KMS-11 (cell line): ENCODE data around the gene PDE1A.

Experiments
- H2AFZ ChIP-seq: fragments of 200-600 bp; sonication (generic); 2 replicates; pipeline ENCODE4 v1.6.1; 2016; ENCODE audit warnings: antibody characterized with exemption, mixed run types, low read depth
- H3K27ac ChIP-seq: fragments of 200-600 bp; sonication (generic); 2 replicates; pipeline ENCODE4 v1.6.1; 2016; ENCODE audit warnings: mild to moderate bottlenecking, mixed run types
- H3K27me3 ChIP-seq: fragments of 200-600 bp; sonication (generic); 2 replicates; pipeline ENCODE4 v1.6.1; 2017; ENCODE audit warnings: mild to moderate bottlenecking, low read depth, mixed run types, moderate library complexity; ENCODE audit not compliant: insufficient read depth
- H3K36me3 ChIP-seq: fragments of 200-600 bp; sonication (generic); 2 replicates; pipeline ENCODE4 v1.6.1; 2017; ENCODE audit warnings: mild to moderate bottlenecking, mixed run types; ENCODE audit not compliant: insufficient read depth
- H3K4me1 ChIP-seq: fragments of 200-600 bp; sonication (generic); 2 replicates; pipeline ENCODE4 v1.6.1; 2016; ENCODE audit warnings: mild to moderate bottlenecking, low read depth, mixed run types; ENCODE audit not compliant: poor library complexity, severe bottlenecking
- H3K4me2 ChIP-seq: fragments of 200-600 bp; sonication (generic); 2 replicates; pipeline ENCODE4 v1.7.0; 2016; ENCODE audit warnings: mild to moderate bottlenecking, mixed run types
- H3K4me3 ChIP-seq: fragments of 200-600 bp; sonication (generic); IDR thresholded peaks from 2 replicates; pipeline ENCODE4 v1.6.1; 2017; ENCODE audit warnings: low read depth, low read length, mixed read lengths; ENCODE audit not compliant: insufficient read depth
- H3K79me2 ChIP-seq: fragments of 200-600 bp; sonication (generic); 2 replicates; pipeline ENCODE4 v1.6.1; 2016; ENCODE audit warnings: low read depth, mixed run types; ENCODE audit not compliant: insufficient read depth
- H3K9ac ChIP-seq: fragments of 200-600 bp; sonication (generic); 2 replicates; pipeline ENCODE4 v1.6.1; 2016; ENCODE audit warnings: mild to moderate bottlenecking, mixed run types
- H4K20me1 ChIP-seq: fragments of 200-600 bp; sonication (generic); 2 replicates; pipeline ENCODE4 v1.6.1; 2016; ENCODE audit warnings: mild to moderate bottlenecking, mixed run types; ENCODE audit not compliant: insufficient read depth
- CTCF ChIP-seq: fragments of 200-600 bp; sonication (generic); conservative IDR thresholded peaks from 2 replicates; pipeline ENCODE4 v1.6.1; 2017; ENCODE audit warnings: low read depth, mild to moderate bottlenecking, antibody characterized with exemption, low read length, moderate library complexity, mixed read lengths

PDE1A gene

DNA sequence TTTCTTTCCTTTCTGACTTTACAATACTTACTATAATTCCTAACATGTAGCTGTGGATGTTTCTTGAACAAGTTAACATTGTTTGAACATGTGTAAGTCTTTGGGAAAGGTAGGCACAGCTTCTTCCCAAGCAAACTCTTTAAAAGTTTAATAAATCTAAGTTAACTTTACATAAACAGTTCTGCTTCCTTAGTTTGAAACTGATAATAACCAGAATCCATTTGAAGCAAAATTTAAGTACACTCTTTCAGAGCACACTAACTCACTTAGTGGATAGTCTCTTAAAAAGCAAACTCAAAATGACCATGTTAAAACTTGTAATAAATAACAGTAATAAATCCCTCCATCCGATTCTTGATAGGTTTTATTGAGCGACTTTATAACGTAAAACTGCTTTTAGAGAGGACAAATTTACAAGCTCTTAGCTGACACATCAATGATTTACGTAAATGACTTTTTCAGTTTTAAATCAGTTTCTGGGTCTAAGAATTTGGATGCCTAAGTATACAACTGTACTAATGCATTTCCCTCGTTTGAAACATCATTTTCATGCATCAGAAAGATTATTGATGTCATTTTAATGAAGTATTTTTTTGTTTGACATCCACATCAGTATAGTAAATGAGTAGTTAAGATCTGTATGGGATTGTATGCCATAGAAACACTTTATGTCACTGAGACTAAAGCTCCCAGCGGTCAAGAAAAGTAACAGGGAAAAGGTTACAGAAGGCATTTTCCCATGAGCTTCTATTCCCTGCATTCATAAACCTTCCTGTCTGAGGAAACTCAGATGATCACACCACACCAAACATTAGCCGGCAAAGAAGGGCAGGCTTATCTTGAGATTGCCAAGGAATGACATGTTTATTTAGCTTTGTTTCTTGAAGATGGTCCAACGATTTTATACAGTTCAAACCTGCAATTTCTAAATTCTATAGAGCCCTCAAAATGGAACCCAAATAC, 67.5 kb downstream of the PDE1A start:
- H3K4me3 ChIP-seq, result no peak overlapping the region
- no peak overlapping the region for H2AFZ ChIP-seq
- H3K27me3 ChIP-seq, result no peaks in the 10 kb centered on the region
- H3K4me2 ChIP-seq, result no peak overlapping the region
- no peaks in the 10 kb centered on the region for H3K36me3 ChIP-seq
- no peak overlapping the region for H3K27ac ChIP-seq
- no peaks in the 10 kb centered on the region for H3K4me1 ChIP-seq
- H4K20me1 ChIP-seq, result no peaks in the 10 kb centered on the region
- TF ChIP-seq CTCF, result no peak
- H3K9ac ChIP-seq, result no peak overlapping the region
- no peaks in the 10 kb centered on the region for H3K79me2 ChIP-seq

DNA sequence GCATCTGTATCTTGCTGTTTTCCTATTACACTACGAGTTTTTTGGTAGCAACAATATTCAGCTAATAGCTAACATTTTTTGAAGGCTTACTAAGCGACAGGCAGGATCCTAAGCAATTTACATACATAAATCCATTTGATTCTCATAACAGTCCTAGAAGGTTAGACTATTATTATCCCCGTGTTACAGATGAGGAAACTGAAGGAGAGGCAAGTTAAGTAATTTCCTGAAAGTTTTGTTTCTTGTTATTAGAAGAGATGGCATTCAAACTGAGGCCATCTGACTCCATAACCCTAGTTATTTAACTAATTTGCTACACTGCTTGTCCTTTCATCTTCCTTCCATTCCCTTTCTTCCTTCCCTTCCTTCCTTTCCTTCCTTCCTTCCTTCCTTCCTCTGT, 68.2 kb downstream of the PDE1A start:
- Histone ChIP-seq H3K9ac (no peak overlapping the region), H3K4me3 (no peak overlapping the region), H2AFZ (no peak overlapping the region), H3K36me3 (no peaks in the 10 kb centered on the region), H3K4me1 (no peaks in the 10 kb centered on the region), H4K20me1 (no peaks in the 10 kb centered on the region), H3K4me2 (no peak overlapping the region), H3K79me2 (no peaks in the 10 kb centered on the region), H3K27me3 (no peaks in the 10 kb centered on the region), H3K27ac (no peak overlapping the region)
- TF ChIP-seq CTCF, result no peak

DNA sequence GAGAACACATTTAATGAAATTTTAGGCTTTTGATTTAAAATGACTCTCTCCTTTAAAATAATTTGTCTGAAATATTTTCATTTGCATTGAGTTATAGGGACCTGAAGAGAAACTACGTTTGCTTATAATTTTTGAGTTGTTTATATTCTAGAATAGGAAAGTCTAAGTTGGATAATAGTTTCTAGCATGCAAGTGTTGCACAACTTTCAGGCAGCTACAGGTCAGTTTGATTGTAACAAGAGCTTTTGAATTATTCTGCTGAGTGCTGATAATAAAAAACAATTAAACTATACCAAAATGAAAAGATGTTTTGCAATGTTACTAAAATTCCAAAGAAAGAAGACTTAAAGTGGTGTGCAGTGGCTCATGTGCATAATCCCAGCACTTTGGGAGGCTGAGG, 71.0 kb downstream of the PDE1A start:
- H3K27me3 ChIP-seq, result no peaks in the 10 kb centered on the region
- H3K4me2 ChIP-seq, result no peak overlapping the region
- H3K27ac ChIP-seq, result no peak overlapping the region
- no peak overlapping the region for H2AFZ ChIP-seq
- TF ChIP-seq CTCF, result no peak
- no peak overlapping the region for H3K4me3 ChIP-seq
- no peaks in the 10 kb centered on the region for H3K4me1 ChIP-seq
- H4K20me1 ChIP-seq, result no peaks in the 10 kb centered on the region
- no peak overlapping the region for H3K9ac ChIP-seq
- H3K36me3 ChIP-seq, result no peaks in the 10 kb centered on the region
- no peaks in the 10 kb centered on the region for H3K79me2 ChIP-seq

GRCh38 chr2:182351427-182351826, 75.4 kb downstream of the PDE1A start:
- H4K20me1 ChIP-seq, result no peaks in the 10 kb centered on the region
- no peaks in the 10 kb centered on the region for H3K4me1 ChIP-seq

More at GRCh38 chr2:182351427-182351826, 75.4 kb downstream of the PDE1A start:
- no peaks in the 10 kb centered on the region for H3K36me3 ChIP-seq
- H3K27ac ChIP-seq, result no peak overlapping the region
- no peak for TF ChIP-seq CTCF
- no peak overlapping the region for H3K4me3 ChIP-seq
- no peak overlapping the region for H3K9ac ChIP-seq
- no peaks in the 10 kb centered on the region for H3K79me2 ChIP-seq
- H2AFZ ChIP-seq, result no peak overlapping the region
- H3K4me2 ChIP-seq, result no peak overlapping the region
- no peaks in the 10 kb centered on the region for H3K27me3 ChIP-seq
